Activated gamma-delta T cell treated with anti-CD3 and anti-CD28 coated beads, Interleukin-2, amount 50 U/mL, for 16 hours (primary cell): ENCODE measurements around the gene TBC1D2.
"Not testable (repeated sequence)": the region's sequence is repeated elsewhere in the genome, so short reads cannot be mapped to it uniquely, and the experiment has no call there.

ENCODE experiments used
- DNase-seq: peaks from one replicate; pipeline ENCODE4 v3.0.0-alpha.2; 2020; ENCODE audit warnings: low read depth

TBC1D2 gene

DNA sequence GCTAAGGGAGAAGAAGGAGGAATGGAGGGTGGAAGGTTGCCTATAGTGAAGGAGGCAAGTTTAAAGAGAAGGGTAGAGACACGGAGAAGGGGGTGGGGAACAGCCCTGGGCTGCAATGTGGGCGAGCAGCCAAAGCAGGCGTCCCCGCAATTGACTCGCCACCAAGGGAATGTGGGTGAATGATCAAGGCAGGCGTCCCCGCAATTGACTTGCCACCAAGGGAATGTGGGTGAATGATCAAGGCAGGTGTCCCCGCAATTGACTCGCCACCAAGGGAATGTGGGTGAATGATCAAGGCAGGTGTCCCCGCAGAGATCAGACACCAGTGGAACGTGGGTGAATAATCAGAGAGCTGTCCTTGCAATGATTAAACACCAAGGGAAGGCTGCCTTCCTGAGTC lies 14.8 kb upstream of the TBC1D2 start:
- DNase-seq, result not testable (repeated sequence)

DNA sequence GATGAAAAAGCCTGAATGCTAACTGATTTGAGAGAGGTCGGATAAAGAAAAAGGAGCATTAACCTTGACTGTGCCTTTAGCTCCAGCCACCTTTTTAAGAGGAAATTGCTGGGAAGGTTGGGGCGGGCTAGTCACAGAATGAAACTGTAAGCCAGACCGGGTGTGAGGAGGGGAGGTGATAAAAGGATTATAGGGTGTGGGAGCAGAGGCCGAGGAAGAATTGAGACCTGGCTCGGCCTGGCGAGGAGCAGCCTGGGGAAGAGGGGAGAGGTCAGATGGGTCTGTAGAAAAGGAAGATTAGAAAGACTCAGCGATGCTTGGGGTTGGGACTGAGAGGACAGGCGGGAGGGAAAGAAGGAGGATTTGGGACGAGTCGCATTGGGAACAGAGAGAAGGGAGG lies 14.2 kb upstream of the TBC1D2 start:
- DNase-seq, result not testable (repeated sequence)

DNA sequence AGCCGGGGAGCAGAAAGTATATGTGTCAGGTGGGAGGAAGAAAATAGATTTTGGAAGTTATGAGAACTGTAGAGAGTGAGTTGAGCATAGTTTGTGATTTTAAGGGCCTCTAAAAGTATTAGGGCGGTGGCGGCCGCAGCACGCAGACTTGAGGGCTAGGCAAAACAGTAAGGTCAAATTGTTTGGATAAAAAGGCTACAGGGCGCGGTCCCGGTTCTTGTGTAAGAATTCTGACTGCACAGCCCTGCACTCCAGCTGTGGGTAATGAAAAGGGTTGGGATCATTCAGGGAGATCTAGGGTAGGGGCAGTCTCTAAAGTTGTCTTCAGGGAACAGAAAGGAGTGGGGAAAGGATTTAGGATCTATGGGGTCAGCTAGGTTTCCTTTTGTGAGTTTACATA lies 12.1 kb upstream of the TBC1D2 start:
- DNase-seq, result not testable (repeated sequence)

DNA sequence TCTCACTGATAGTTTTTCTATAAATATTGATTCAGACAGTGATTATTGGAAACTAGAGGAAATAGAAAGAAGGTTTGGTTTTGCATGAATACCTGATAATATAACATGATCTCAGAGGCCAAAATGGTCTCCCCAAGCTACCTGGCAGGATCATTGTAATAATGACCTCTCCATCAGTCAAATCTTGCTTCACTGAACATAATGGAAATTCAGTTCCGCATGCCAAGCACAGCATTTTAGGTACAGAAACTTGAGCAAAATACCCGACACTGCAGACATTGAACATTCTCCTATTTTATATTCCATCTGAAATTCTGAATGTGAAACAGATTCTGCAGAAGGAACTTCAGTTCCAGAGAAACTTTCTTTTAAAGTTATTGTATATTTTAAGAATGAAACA lies 9.1 kb upstream of the TBC1D2 start:
- no peak for DNase-seq

DNA sequence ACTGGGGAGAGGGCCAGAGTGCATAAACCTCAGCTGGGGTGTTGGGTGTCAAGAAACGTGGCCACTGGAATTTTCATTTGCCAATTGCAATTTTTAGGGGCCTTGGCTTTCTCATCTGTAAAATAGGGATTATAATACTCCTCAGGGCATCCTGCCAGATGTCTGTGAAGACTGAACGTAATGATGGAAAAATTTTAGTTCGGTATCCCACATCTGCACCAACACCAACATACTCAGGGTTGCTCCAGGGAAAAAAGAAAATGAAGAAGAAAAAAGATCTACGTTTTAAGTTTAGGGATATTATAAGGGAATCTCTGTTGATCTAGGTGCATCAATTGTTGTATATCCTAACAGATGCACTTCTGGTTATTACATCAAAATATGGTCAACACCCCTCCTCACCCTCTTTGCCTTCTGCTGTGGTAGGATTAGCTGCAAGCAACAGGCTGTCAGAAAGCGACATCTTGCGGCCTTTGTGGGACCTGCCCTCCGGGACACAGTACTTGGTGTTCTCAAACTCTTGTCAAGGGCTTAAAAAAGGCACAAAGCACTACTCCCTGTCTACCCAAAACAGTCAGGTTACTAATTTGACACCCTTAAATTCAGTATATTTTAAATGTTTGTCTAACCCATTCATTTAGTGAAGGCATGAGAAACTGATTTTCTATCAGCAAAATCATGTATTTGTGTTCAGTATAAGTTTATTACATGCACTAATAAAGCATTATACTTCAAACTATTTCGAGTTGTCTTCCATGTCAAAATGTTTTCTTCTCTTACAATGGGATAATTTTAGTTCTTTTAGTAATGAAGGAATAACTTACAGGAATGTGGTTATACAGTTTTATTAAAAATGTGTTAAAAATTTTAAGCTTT lies 8.3 kb upstream of the TBC1D2 start:
- DNase-seq, result peak; percentile 65

GRCh38 chr9:98263080-98263479 lies 7.6 kb upstream of the TBC1D2 start:
- DNase-seq, result no peak

DNA sequence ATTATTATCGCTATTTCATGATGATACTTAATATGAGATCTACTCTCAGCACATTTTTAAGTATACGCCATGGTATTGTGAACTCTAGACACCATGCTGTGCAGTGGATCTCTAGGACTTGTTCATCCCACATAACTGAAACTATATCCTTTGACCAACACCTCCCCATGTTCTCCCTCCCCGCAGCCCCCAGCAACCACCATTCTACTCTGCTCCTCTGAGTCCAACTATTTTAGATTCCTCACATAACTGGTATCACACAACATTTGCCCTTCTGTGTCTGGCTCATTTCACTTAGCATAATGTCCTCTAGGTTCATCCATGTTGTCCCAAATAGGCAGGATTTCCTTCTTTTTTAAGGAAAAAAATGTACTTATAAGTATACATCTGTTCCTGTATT lies 6.6 kb upstream of the TBC1D2 start:
- DNase-seq, result no peak

- no peak for DNase-seq
Measured at GRCh38 chr9:98260635-98261034, 5.2 kb upstream of the TBC1D2 start.

DNA sequence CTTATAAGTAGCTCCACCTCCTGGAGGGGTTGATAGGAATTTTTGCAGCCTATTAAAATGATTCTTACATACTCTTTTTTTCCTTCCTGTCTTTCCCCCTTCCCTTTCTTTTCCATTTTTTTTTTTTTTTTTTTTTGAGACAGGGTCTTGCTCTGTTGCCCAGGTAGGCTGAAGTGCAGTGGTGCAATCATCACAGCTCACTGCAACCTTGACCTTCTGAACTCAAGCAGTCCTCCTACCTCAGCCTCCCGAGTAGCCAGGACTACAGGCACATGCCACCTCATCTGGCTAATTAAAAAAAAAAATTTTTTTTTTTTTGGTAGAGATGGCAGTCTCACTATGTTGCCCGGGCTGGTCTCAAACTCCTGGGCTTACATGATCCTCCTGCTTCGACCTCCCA lies 4.3 kb upstream of the TBC1D2 start:
- DNase-seq, result no peak

DNA sequence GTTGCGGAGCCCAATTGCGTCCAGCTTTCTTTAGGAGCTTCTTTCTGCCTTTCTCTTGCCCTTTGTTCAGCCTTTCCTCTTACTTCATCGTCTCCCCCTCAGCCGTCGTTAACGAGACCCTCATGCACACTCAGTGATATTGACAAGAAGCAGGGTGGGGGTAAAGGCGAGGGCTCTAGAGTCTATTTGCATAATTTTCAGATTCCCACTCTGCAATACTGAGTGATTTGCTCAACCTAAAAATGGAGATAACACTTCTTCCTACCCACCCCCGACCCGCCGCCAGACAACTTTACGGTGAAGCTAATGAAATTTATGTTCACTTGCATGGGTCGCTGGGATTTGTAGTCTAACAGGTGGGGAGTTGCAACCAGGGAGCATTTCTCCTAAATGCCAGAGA lies 1.3 kb upstream of the TBC1D2 start:
- peak; percentile 7 for DNase-seq

DNA sequence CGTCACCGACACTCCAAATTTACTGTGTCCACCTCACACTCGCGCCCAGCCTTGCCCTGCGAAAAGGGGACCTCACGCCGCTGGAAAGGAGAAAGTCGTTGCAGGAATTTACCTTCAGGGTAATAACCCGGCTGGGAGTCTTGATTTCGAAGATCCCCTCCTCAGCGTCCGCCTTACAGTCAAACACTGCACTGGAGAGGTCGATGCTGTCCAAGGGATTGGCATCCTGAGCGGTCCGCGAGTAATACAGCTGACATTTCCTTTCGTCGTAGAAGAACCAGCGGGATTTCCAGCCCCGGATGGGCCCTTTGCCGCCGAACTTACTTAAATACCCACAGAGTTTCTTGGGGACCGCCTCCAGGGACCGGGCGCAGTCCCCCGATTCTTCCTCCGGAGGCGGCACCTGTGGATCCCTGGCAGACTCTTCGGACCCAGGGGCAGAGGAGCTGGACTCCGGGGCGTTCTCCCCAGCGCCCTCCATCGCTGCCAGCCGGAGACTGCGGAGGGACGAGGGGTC lies 330 bp downstream of the TBC1D2 start:
- no peak for DNase-seq

- DNase-seq, result no peak
Measured at GRCh38 chr9:98254228-98255060, 1.0 kb downstream of the TBC1D2 start.

DNA sequence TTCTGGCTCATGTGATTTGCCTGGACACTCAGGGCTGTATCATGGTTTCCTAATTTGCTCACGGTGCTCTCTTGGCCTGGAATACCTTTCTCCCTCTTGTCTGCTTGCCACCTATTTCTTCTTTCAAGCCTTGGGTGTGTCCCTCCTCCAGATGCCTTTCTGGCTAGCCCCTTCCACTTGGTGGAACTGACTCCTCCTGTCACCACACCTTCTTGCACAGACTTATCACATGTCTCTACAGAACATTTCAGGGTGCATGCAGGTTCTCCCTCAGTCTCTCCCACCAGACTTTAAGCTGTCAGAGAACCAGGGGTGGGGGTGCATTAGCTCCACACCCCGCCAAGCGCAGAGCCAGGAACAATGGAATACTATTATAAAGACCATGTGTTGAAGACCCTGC lies 1.9 kb downstream of the TBC1D2 start:
- DNase-seq, result no peak

DNA sequence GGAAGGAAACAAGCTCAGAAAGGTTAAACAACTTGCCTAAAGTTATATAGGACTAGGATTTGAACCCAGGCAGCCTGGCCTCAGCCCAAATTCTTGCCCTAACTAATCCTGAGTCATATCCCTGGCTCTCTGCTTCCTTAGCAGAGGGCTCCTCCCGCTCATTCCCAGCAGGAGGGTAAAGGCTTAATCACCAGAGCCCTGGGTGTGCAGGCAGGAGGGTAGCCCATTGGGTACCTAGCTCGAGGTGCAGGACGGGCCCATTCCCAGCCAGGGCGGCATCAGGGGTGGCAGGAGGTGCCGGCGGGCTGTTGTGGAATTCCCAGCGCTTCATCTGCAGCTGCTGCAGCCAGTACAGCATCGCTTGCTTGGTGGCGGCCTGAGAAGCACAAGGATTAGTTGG lies 3.9 kb downstream of the TBC1D2 start:
- DNase-seq, result no peak

DNA sequence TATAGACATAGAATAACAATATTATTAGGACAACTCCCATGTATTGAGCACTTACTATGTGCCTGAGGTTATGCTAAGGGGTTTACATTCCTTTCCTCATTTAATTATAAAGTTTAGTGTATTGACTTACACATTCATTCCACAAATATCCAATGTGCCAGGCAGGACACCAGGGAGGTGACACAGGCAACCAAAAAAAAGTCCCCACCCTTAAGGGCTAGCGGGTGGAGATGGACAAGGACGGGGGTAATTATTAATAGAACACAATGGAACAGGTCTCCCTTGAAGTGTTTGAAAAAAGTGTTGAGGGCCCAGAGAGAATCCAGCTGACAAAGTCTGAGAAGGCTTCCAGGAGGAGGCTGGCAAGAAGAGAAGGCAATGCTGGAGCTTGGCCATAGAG lies 5.7 kb downstream of the TBC1D2 start:
- no peak for DNase-seq

GRCh38 chr9:98248737-98249474 lies 6.5 kb downstream of the TBC1D2 start:
- DNase-seq, result no peak

DNA sequence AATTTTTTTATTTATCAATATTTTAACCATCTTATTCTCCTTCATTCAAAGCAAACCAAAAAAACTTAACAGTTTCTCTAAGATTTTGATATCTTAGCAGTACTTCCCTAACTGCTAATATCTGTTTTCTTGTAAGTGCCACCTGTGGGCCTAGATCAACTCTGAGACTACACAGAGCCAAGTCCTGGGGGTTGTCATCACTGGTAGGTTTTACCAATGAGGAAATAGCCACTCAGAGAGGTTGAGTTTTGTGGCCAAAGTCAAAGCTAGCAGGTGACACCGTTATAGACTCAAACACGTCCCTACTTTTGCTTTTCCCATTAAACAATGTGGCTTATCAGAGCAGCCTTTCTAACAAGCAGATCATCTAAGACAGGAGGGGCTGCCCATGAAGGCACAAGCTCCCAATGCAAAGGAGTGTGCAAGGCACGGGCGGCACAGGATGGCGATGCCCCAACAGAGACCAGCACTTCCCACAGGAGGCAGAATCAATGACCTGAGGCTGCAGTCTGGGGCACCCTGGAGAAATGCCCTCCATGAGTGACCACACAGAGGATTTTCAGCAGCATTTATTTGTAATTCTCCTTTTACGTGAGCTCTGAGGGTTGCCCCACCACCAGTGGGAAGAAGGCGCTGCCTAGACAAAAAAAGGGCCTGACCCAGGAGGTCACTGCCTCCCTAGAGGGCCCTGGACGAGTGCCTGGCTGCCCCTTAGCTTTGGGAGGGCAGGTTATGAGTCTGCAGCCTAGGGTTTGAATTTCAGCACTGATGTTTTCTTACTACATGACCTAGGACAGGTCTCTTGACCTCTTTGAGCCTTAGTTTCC lies 7.4 kb downstream of the TBC1D2 start:
- DNase-seq, result no peak

GRCh38 chr9:98242426-98242825 lies 13.0 kb downstream of the TBC1D2 start:
- DNase-seq, result no peak

- no peak for DNase-seq
Measured at GRCh38 chr9:98241357-98242300, 13.8 kb downstream of the TBC1D2 start.

- DNase-seq, result no peak
Measured at GRCh38 chr9:98240475-98240874, 15.0 kb downstream of the TBC1D2 start.
